A549 (cell line): ENCODE results near the gene APC. TPM values are rescaled to one million over a fixed set of nuclear protein-coding genes. Genes with fewer than 3 reads are reported as not detected.

ENCODE experiments used
- ATAC-seq, 2 experiments: fragments of 200-7000 bp in 1 of 2; fragments of >200 bp in 1 of 2; cut with Nextera tagmentation in 1 of 2; cut with Tn5 transposase in 1 of 2; 3 replicates each; pipeline versions ENCODE4 v1.8.0 to v1.9.1; 2018 to 2020; ENCODE audit warnings: mild to moderate bottlenecking in 1 of 2, moderate library complexity in 1 of 2
- CTCF ChIA-PET: fragments of 300-600 bp; sonication (Branson Sonifier 250); formaldehyde crosslinking; extraction: SDS; loops from one replicate; lab custom pipeline; 2021; ENCODE audit warnings: antibody characterized with exemption, inconsistent platforms; lab: Yijun Ruan, JAX
- POLR2A ChIA-PET: fragments of 350-600 bp; formaldehyde crosslinking; extraction: SDS; loops from one replicate; lab custom pipeline; 2021; ENCODE audit warnings: antibody characterized with exemption, inconsistent platforms; lab: Yijun Ruan, JAX
- DNase-seq, 2 experiments: peaks; one replicate each; pipeline versions ENCODE4 v3.0.0 to v3.0.0-alpha.2; 2011 to 2016; ENCODE audit warnings: low read depth in 1 of 2, low spot score in 1 of 2
- FAIRE-seq: peaks from 2 replicates; lab custom pipeline; 2011; peaks lifted over from hg19 to GRCh38; lab: Jason Lieb, UNC
- H3K27ac ChIP-seq, 2 experiments: fragments of >200 bp; sonication (Bioruptor Twin); formaldehyde crosslinking; 3 replicates each; pipeline ENCODE4 v1.5.1; 2016 to 2017
- H3K4me1 ChIP-seq: fragments of >200 bp; sonication (Bioruptor Twin); formaldehyde crosslinking; 3 replicates; pipeline ENCODE4 v1.6.1; 2016
- H3K4me2 ChIP-seq: fragments of >200 bp; sonication (Bioruptor Twin); formaldehyde crosslinking; 3 replicates; pipeline ENCODE4 v1.6.1; 2016
- H3K4me3 ChIP-seq: fragments of >200 bp; sonication (Bioruptor Twin); formaldehyde crosslinking; 3 replicates; pipeline ENCODE4 v1.5.1; 2016
- H3K9me3 ChIP-seq: fragments of >200 bp; sonication (Bioruptor Twin); formaldehyde crosslinking; 3 replicates; pipeline ENCODE4 v1.6.1; 2016
- BHLHE40 ChIP-seq: IDR thresholded peaks from 2 replicates; pipeline ENCODE4 v1.6.1; 2012; ENCODE audit warnings: low read depth, low read length, inconsistent platforms
- CBX8 ChIP-seq: fragments of 200-600 bp; sonication (generic); IDR thresholded peaks from 2 replicates; pipeline ENCODE4 v1.6.1; 2016
- CHD2 ChIP-seq: fragments of 150-350 bp; IDR thresholded peaks from 2 replicates; pipeline ENCODE4 v1.6.1; 2014; ENCODE audit warnings: low read length; ENCODE audit not compliant: partially characterized antibody
- CHD4 ChIP-seq: fragments of 200-600 bp; sonication (generic); IDR thresholded peaks from 2 replicates; pipeline ENCODE4 v1.6.1; 2016; ENCODE audit warnings: antibody characterized with exemption, mild to moderate bottlenecking, borderline replicate concordance
- EHMT2 ChIP-seq: fragments of 200-600 bp; sonication (generic); IDR thresholded peaks from 2 replicates; pipeline ENCODE4 v1.6.1; 2016; ENCODE audit warnings: antibody characterized with exemption, low read depth, mild to moderate bottlenecking, moderate library complexity
- FOSB ChIP-seq: fragments of 250-450 bp; sonication (Bioruptor Pico); IDR thresholded peaks from 2 replicates; pipeline ENCODE4 v1.5.0; 2020; ENCODE audit warnings: mild to moderate bottlenecking, moderate library complexity
- HES2 ChIP-seq: fragments of >200 bp; sonication (Bioruptor Twin); formaldehyde crosslinking; IDR thresholded peaks from 2 replicates; pipeline ENCODE4 v1.6.1; 2016
- HOXB5 ChIP-seq: fragments of 250-450 bp; sonication (Bioruptor Pico); IDR thresholded peaks from 2 replicates; pipeline ENCODE4 v1.5.0; 2020; ENCODE audit warnings: mild to moderate bottlenecking, moderate library complexity
- JUNB ChIP-seq: fragments of >200 bp; sonication (Bioruptor Twin); formaldehyde crosslinking; IDR thresholded peaks from 2 replicates; pipeline ENCODE4 v1.6.1; 2016
- MAX ChIP-seq: IDR thresholded peaks from 2 replicates; pipeline ENCODE4 v1.6.1; 2012
- NFE2L2 ChIP-seq: fragments of 150-350 bp; conservative IDR thresholded peaks from 2 replicates; pipeline ENCODE4 v1.6.1; 2014; ENCODE audit warnings: low read length
- NPAS2 ChIP-seq: fragments of 250-450 bp; sonication (Bioruptor Pico); IDR thresholded peaks from 2 replicates; pipeline ENCODE4 v1.8.0; 2022; ENCODE audit warnings: mild to moderate bottlenecking, moderate library complexity, borderline replicate concordance
- RAD21 ChIP-seq, 2 experiments: fragments of >200 bp in 1 of 2; sonication (Bioruptor Twin) in 1 of 2; formaldehyde crosslinking in 1 of 2; IDR thresholded peaks in 1 of 2; conservative IDR thresholded peaks in 1 of 2; 2 replicates in 1 of 2; 3 replicates in 1 of 2; pipeline ENCODE4 v1.6.1; 2012 to 2018; ENCODE audit warnings: inconsistent platforms in 1 of 2
- RARB ChIP-seq: fragments of 250-450 bp; sonication (Bioruptor Pico); IDR thresholded peaks from 2 replicates; pipeline ENCODE4 v1.8.0; 2021; ENCODE audit warnings: mild to moderate bottlenecking, moderate library complexity
- RFX5 ChIP-seq: fragments of 450-650 bp; IDR thresholded peaks from 2 replicates; pipeline ENCODE4 v1.7.1; 2014; ENCODE audit warnings: antibody characterized with exemption, mild to moderate bottlenecking, moderate library complexity
- TP53 ChIP-seq: fragments of 250-450 bp; sonication (Bioruptor Pico); IDR thresholded peaks from 2 replicates; pipeline ENCODE4 v1.5.0; 2021; ENCODE audit warnings: mild to moderate bottlenecking, moderate library complexity
- USF2 ChIP-seq: fragments of 450-650 bp; IDR thresholded peaks from 2 replicates; pipeline ENCODE4 v1.6.1; 2014; ENCODE audit warnings: antibody characterized with exemption
- ZC3H11A ChIP-seq: fragments of 450-650 bp; IDR thresholded peaks from 2 replicates; pipeline ENCODE4 v1.6.1; 2014; ENCODE audit warnings: antibody characterized with exemption, mild to moderate bottlenecking
- ZSCAN20 ChIP-seq: fragments of 250-450 bp; sonication (Bioruptor Pico); IDR thresholded peaks from 2 replicates; pipeline ENCODE4 v1.8.0; 2022; ENCODE audit warnings: mild to moderate bottlenecking, moderate library complexity
- WGBS: methylation state at CpG from one replicate; pipeline ENCODE4 v1.1.6; 2017; ENCODE audit errors: missing lambda C conversion rate; 5-methylcytosine and 5-hydroxymethylcytosine counted together
- polyA plus RNA-seq, 4 experiments: library from polyadenylated mRNA; depleted of rRNA in 3 of 4; stranded (reverse); fragments of >200 nt; fragmentation: RNase III in 1 of 4; extraction: RNeasy Plus Mini Kit Qiagen cat#74134 plus additional on column Dnase treatment in 1 of 4; gene quantifications; 2 replicates in 3 of 4; 3 replicates in 1 of 4; pipeline ENCODE4 v1.2.3, GENCODE V29; 2011 to 2017
- TF ChIP-seq, protein P1 (sequence below): IDR thresholded peaks from 2 replicates; pipeline ENCODE4 v1.6.1; 2012
- TF ChIP-seq, protein P2 (sequence below): fragments of 250-450 bp; sonication (Bioruptor Pico); IDR thresholded peaks from 2 replicates; pipeline ENCODE4 v1.5.0; 2021; ENCODE audit warnings: mild to moderate bottlenecking, moderate library complexity, borderline replicate concordance

Gene APC
- polyA plus RNA-seq, 2 of the 4 experiments (the other 2 are of a cell fraction): 10.6 to 21.2 TPM

DNA sequence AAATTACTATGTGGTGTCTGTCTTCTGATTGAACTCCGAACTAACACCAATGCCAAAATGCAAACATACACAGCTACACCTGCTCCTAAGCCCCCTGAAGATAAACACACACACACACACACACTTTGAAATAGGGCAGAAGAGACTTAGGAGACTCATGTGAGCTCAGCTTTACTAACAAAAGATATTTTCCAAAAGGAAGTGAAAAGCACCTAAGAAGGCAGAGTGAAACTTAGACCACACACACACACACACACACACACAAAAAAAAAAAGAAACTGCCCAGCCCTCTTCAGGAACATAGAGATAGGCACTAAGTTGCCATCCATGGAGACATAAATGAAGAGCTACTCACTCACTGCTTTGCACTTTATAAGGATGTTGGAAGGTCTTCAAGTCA lies 45.2 kb upstream of the APC start:
- H3K4me3 ChIP-seq: no peak overlapping the region
- no peak overlapping the region for H3K4me2 ChIP-seq
- WGBS: 29% methylated on average over 1 of the region's 1 CpG
- no peak overlapping the region for H3K27ac ChIP-seq
- H3K9me3 ChIP-seq: no peaks in the 10 kb centered on the region
- POLR2A ChIA-PET: no interaction called here
- H3K4me1 ChIP-seq: no peaks in the 10 kb centered on the region
- ATAC-seq (no peak), DNase-seq (no peak), FAIRE-seq (no peak)
- CTCF ChIA-PET: interaction anchor here (1.4 to 4.4 kb wide), 5 partner anchors 16 to 140 kb away, joined by 4 to 21 read pairs (median 7); no protein-coding TSS in a partner anchor
- no peak for TF ChIP-seq CBX8
- no peak for TF ChIP-seq RARB (CRISPR knock-in tag)
- TF ChIP-seq ZSCAN20 (CRISPR knock-in tag): no peak
- no peak for TF ChIP-seq ZC3H11A
- no peak for TF ChIP-seq RFX5

GRCh38 chr5:112693301-112693700 lies 44.4 kb upstream of the APC start:
- Histone ChIP-seq H3K27ac (no peak overlapping the region), H3K4me2 (no peak overlapping the region), H3K9me3 (no peaks in the 10 kb centered on the region), H3K4me3 (no peak overlapping the region), H3K4me1 (no peaks in the 10 kb centered on the region)
- no peak for FAIRE-seq
- DNase-seq: no peak
- ChIA-PET CTCF (interaction anchor here (0.7 to 4.4 kb wide), 2 partner anchors 64 to 144 kb away, joined by 4 to 21 read pairs; no protein-coding TSS in a partner anchor), POLR2A (no interaction called here)
- TF ChIP-seq, protein P1, sequence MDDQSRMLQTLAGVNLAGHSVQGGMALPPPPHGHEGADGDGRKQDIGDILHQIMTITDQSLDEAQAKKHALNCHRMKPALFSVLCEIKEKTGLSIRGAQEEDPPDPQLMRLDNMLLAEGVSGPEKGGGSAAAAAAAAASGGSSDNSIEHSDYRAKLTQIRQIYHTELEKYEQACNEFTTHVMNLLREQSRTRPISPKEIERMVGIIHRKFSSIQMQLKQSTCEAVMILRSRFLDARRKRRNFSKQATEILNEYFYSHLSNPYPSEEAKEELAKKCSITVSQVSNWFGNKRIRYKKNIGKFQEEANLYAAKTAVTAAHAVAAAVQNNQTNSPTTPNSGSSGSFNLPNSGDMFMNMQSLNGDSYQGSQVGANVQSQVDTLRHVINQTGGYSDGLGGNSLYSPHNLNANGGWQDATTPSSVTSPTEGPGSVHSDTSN: no peak
- TF ChIP-seq HES2: no peak
- TF ChIP-seq MAX: no peak
- TF ChIP-seq, protein P2, sequence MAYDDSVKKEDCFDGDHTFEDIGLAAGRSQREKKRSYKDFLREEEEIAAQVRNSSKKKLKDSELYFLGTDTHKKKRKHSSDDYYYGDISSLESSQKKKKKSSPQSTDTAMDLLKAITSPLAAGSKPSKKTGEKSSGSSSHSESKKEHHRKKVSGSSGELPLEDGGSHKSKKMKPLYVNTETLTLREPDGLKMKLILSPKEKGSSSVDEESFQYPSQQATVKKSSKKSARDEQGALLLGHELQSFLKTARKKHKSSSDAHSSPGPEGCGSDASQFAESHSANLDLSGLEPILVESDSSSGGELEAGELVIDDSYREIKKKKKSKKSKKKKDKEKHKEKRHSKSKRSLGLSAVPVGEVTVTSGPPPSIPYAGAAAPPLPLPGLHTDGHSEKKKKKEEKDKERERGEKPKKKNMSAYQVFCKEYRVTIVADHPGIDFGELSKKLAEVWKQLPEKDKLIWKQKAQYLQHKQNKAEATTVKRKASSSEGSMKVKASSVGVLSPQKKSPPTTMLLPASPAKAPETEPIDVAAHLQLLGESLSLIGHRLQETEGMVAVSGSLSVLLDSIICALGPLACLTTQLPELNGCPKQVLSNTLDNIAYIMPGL (CRISPR knock-in tag): no peak
- no peak for TF ChIP-seq TP53 (CRISPR knock-in tag)
- no peak for TF ChIP-seq RAD21 (conservative IDR thresholded peaks at IDR 0.05 in 1 of 2, IDR thresholded peaks at IDR 0.05 in 1 of 2)
- no peak for TF ChIP-seq CHD2
- no peak for TF ChIP-seq USF2
- no peak for TF ChIP-seq HOXB5 (CRISPR knock-in tag)
- TF ChIP-seq CHD4: no peak
- no peak for TF ChIP-seq JUNB
- no peak for TF ChIP-seq BHLHE40
- TF ChIP-seq NFE2L2: no peak
- TF ChIP-seq NPAS2: no peak
- TF ChIP-seq FOSB (CRISPR knock-in tag): no peak
- no peak for TF ChIP-seq EHMT2
- WGBS: 49% methylated on average over 3 of the region's 3 CpGs
- no peak for ATAC-seq
